Progenitor cell of endocrine pancreas (in vitro differentiated cells): ENCODE measurements around the gene BRSK1. TPM values are rescaled to one million over a fixed set of nuclear protein-coding genes. Genes with fewer than 3 reads are reported as not detected.
"Not testable (repeated sequence)": the region's sequence is repeated elsewhere in the genome, so short reads cannot be mapped to it uniquely, and the experiment has no call there.

Experiments
- DNase-seq: peaks from one replicate; pipeline ENCODE4 v3.0.0; 2021; ENCODE audit warnings: low spot score; ENCODE audit not compliant: unreplicated experiment
- H3K27ac Mint-ChIP-seq: 2 replicates; pipeline ENCODE4 v1.8.0; 2021; ENCODE audit warnings: mild to moderate bottlenecking, moderate library complexity, mixed read lengths
- H3K27me3 Mint-ChIP-seq: 2 replicates; pipeline ENCODE4 v1.8.0; 2021; ENCODE audit warnings: mixed read lengths
- H3K36me3 Mint-ChIP-seq: 2 replicates; pipeline ENCODE4 v1.8.0; 2022; ENCODE audit warnings: mixed read lengths; ENCODE audit not compliant: insufficient read depth
- H3K4me1 Mint-ChIP-seq: 2 replicates; pipeline ENCODE4 v1.8.0; 2021; ENCODE audit warnings: low read depth, mixed read lengths
- H3K4me3 Mint-ChIP-seq: 2 replicates; pipeline ENCODE4 v1.8.0; 2021; ENCODE audit warnings: low read depth, mild to moderate bottlenecking, moderate library complexity, mixed read lengths
- H3K9me3 Mint-ChIP-seq: 2 replicates; pipeline ENCODE4 v1.8.0; 2021; ENCODE audit warnings: low read depth, mixed read lengths
- CTCF ChIP-seq: fragments of 200-600 bp; sonication (generic); IDR thresholded peaks from one replicate; pipeline ENCODE4 v1.5.0; 2021; ENCODE audit warnings: antibody characterized with exemption, mild to moderate bottlenecking; ENCODE audit not compliant: unreplicated experiment
- total RNA-seq: library from RNA; stranded (reverse); gene quantifications from 2 replicates; pipeline ENCODE4 v1.2.1, GENCODE V29; 2021

Gene BRSK1
- total RNA-seq, 1 donor from 2014 or later = 68.7 TPM

GRCh38 chr19:55320844-55321419, 37.1 kb downstream of the BRSK1 start:
- Mint-ChIP-seq H3K9me3 (no peaks in the 10 kb centered on the region), H3K4me3 (no peak overlapping the region), H3K4me1 (peaks cover 4% of the 10 kb centered on the region), H3K27me3 (peaks cover 12% of the 10 kb centered on the region), H3K27ac (no peak overlapping the region), H3K36me3 (no peaks in the 10 kb centered on the region)
- TF ChIP-seq CTCF = no peak
- no peak for DNase-seq

GRCh38 chr19:55321466-55322137, 37.8 kb downstream of the BRSK1 start:
- H3K27me3 Mint-ChIP-seq = peaks cover 12% of the 10 kb centered on the region
- no peaks in the 10 kb centered on the region for H3K9me3 Mint-ChIP-seq
- peaks cover 4% of the 10 kb centered on the region for H3K4me1 Mint-ChIP-seq
- H3K4me3 Mint-ChIP-seq = no peak overlapping the region
- TF ChIP-seq CTCF = no peak
- H3K36me3 Mint-ChIP-seq = no peaks in the 10 kb centered on the region
- no peak for DNase-seq
- no peak overlapping the region for H3K27ac Mint-ChIP-seq

DNA sequence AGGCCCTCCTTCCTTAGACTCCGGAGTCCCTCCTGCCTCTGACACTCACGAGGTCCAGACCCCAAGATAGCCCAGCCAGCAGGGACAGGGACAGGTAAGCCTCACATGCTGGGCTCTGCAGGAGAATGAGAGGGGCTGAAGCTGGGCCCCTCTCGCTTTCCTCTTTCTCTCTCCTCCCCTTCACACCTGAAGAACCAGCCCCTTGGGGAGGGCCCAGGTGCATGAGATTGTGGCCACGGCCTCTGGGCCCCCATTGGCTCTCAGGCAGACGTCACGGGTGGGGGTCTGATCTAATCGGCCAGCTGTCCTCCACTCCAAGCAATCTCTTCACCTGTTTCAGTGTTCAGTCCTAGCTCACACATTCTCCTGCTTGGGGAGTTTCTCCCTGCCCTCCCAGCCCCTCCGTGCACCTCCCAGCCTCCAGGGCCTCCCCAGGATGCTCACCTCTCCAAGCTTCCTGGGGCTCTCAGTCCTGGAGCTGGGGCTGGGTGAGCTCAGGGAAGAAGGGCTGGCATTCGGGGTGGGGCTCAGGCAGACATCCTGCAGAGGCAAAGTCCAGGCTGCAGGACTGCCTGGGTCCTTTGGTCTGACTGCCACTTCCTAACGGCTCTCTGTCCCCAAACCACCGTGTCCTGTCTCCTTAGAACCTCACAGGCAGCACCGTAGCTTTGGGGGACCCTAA, 38.5 kb downstream of the BRSK1 start:
- H3K27ac Mint-ChIP-seq = no peak overlapping the region
- H3K36me3 Mint-ChIP-seq = no peaks in the 10 kb centered on the region

GRCh38 chr19:55324662-55325061, 40.9 kb downstream of the BRSK1 start:
- no peak for DNase-seq
- Mint-ChIP-seq H3K9me3 (no peaks in the 10 kb centered on the region), H3K4me3 (no peak overlapping the region), H3K27me3 (peaks cover 12% of the 10 kb centered on the region), H3K36me3 (no peaks in the 10 kb centered on the region), H3K27ac (no peak overlapping the region), H3K4me1 (peaks cover 4% of the 10 kb centered on the region)
- no peak for TF ChIP-seq CTCF

More for the DNA sequence above, 38.5 kb downstream of the BRSK1 start:
- H3K4me3 Mint-ChIP-seq = no peak overlapping the region
- TF ChIP-seq CTCF = no peak
- H3K4me1 Mint-ChIP-seq = peaks cover 4% of the 10 kb centered on the region
- no peaks in the 10 kb centered on the region for H3K9me3 Mint-ChIP-seq
- H3K27me3 Mint-ChIP-seq = peaks cover 12% of the 10 kb centered on the region
- DNase-seq = no peak

GRCh38 chr19:55325172-55325571, 41.4 kb downstream of the BRSK1 start, which contains the start of gene TMEM150B:
TMEM150B (minus strand) TSS chr19:55325341; CDS start chr19:55321036, 4,305 bp downstream.
- Mint-ChIP-seq H3K4me1 (peaks cover 1% of the 10 kb centered on the region), H3K27ac (no peak within 1 kb of the TSS), H3K36me3 (no peaks in the 10 kb centered on the region), H3K4me3 (no peak within 1 kb of the TSS), H3K9me3 (no peaks in the 10 kb centered on the region), H3K27me3 (peaks cover 12% of the 10 kb centered on the region)
- no peak for DNase-seq
- TF ChIP-seq CTCF = no peak

GRCh38 chr19:55328774-55329318, 45.0 kb downstream of the BRSK1 start:
- H3K27ac Mint-ChIP-seq, H3K4me3 Mint-ChIP-seq, H3K4me1 Mint-ChIP-seq, H3K36me3 Mint-ChIP-seq, H3K27me3 Mint-ChIP-seq, DNase-seq, H3K9me3 Mint-ChIP-seq: not testable (repeated sequence)

- not testable (repeated sequence) for H3K9me3 Mint-ChIP-seq, H3K4me1 Mint-ChIP-seq, H3K36me3 Mint-ChIP-seq, H3K27ac Mint-ChIP-seq, DNase-seq, H3K4me3 Mint-ChIP-seq, H3K27me3 Mint-ChIP-seq
Observed at GRCh38 chr19:55329791-55330190, 46.0 kb downstream of the BRSK1 start.
